Uterus (tissue), 2 donors: ENCODE measurements around the gene SCT.

Experiments
- CTCF ChIP-seq, 4 experiments: fragments of 200-600 bp in 2 of 4; fragments of 450-650 bp in 2 of 4; sonication (generic) in 2 of 4; IDR thresholded peaks; one replicate each; pipeline ENCODE4 v1.5.1; 2016 to 2019; ENCODE audit warnings: antibody characterized with exemption in 4 of 4, mild to moderate bottlenecking in 2 of 4, moderate library complexity in 1 of 4
- POLR2A ChIP-seq, 2 donors: fragments of 450-650 bp; IDR thresholded peaks; one replicate each; pipeline ENCODE4 v1.6.1; 2016; ENCODE audit warnings: antibody characterized with exemption in 2 of 2, mild to moderate bottlenecking in 1 of 2, moderate library complexity in 1 of 2

GRCh38 chr11:628056-628455, 1.1 kb upstream of the SCT start:
- TF ChIP-seq CTCF (IDR thresholded peaks at IDR 0.05) (no peak), POLR2A (IDR thresholded peaks at IDR 0.05) (no peak)
